GM12878 (cell line): ENCODE measurements around the gene STRA8. TPM values are rescaled to one million over a fixed set of nuclear protein-coding genes. Genes with fewer than 3 reads are reported as not detected.

Experiments
- ATAC-seq: fragments of 200-7000 bp; cut with Tn5 transposase; 3 replicates; pipeline ENCODE4 v1.9.1; 2020; ENCODE audit warnings: mild to moderate bottlenecking, moderate library complexity
- BruUV-seq: library from RNA; stranded (reverse); fragments of 400-500 nt; replicated peaks from 2 replicates; lab custom pipeline; 2021; lab: Mats Ljungman, UMichigan
- CTCF ChIA-PET: fragments of 300-600 bp; sonication (Branson Sonifier 250); formaldehyde crosslinking; extraction: SDS; loops from one replicate; lab custom pipeline; 2021; ENCODE audit warnings: inconsistent platforms; lab: Yijun Ruan, JAX
- POLR2A ChIA-PET: fragments of 350-600 bp; formaldehyde crosslinking; extraction: SDS; loops from one replicate; lab custom pipeline; 2021; ENCODE audit warnings: inconsistent platforms; lab: Charles Lee
- RAD21 ChIA-PET: fragments of 300-600 bp; sonication (Branson Sonifier 250); formaldehyde crosslinking; loops from one replicate; lab custom pipeline; 2023; ENCODE audit warnings: antibody characterized with exemption; ENCODE audit not compliant: unreplicated experiment; lab: Charles Lee
- SMC1A ChIA-PET: fragments of 300-600 bp; sonication (Branson Sonifier 250); formaldehyde crosslinking; loops from one replicate; lab custom pipeline; 2023; ENCODE audit not compliant: unreplicated experiment, uncharacterized antibody; lab: Charles Lee
- DNase-seq: peaks from one replicate; pipeline ENCODE4 v3.0.0-alpha.2; 2011; ENCODE audit warnings: low read depth, low spot score
- FAIRE-seq: peaks from 3 replicates; lab custom pipeline; 2011; peaks lifted over from hg19 to GRCh38; lab: Jason Lieb, UNC
- H2AFZ ChIP-seq: 2 replicates; pipeline ENCODE4 v1.6.0; 2011; ENCODE audit warnings: low read depth, low read length, control low read depth; ENCODE audit not compliant: control insufficient read depth
- H3K27ac ChIP-seq: 2 replicates; pipeline ENCODE4 v1.5.1; 2011; ENCODE audit warnings: control low read depth; ENCODE audit not compliant: control insufficient read depth, insufficient read depth
- H3K27me3 ChIP-seq, 2 experiments: replicated peaks in 1 of 2; 2 replicates each; pipeline versions ENCODE4 v1.6.0 to v1.6.1; 2011; ENCODE audit warnings: low read length in 1 of 2; ENCODE audit not compliant: control insufficient read depth in 2 of 2, insufficient read depth in 2 of 2
- H3K36me3 ChIP-seq, 2 experiments: 2 replicates each; pipeline ENCODE4 v1.5.1; 2011; ENCODE audit warnings: low read length in 1 of 2; ENCODE audit not compliant: control insufficient read depth in 2 of 2, insufficient read depth in 2 of 2
- H3K4me1 ChIP-seq: 2 replicates; pipeline ENCODE4 v1.6.1; 2011; ENCODE audit warnings: mild to moderate bottlenecking, low read length, moderate library complexity, mixed read lengths; ENCODE audit not compliant: control insufficient read depth, insufficient read depth
- H3K4me2 ChIP-seq: 2 replicates; pipeline ENCODE4 v1.6.0; 2011; ENCODE audit warnings: control low read depth; ENCODE audit not compliant: control insufficient read depth, insufficient read depth
- H3K4me3 ChIP-seq: fragments of 200-600 bp; sonication (generic); 2 replicates; pipeline ENCODE4 v1.5.1; 2016
- H3K79me2 ChIP-seq: 2 replicates; pipeline ENCODE4 v1.6.0; 2011; ENCODE audit warnings: low read length; ENCODE audit not compliant: control insufficient read depth, insufficient read depth
- H3K9ac ChIP-seq: 2 replicates; pipeline ENCODE4 v1.8.0; 2011; ENCODE audit warnings: low read length, control low read depth, mixed read lengths; ENCODE audit not compliant: control insufficient read depth, insufficient read depth
- H3K9me3 ChIP-seq: replicated peaks from 3 replicates; pipeline ENCODE4 v1.5.1; 2011; ENCODE audit warnings: mild to moderate bottlenecking, low read length; ENCODE audit not compliant: control insufficient read depth, insufficient read depth
- H4K20me1 ChIP-seq: 2 replicates; pipeline ENCODE4 v1.6.0; 2011; ENCODE audit not compliant: control insufficient read depth, insufficient read depth
- CBX3 ChIP-seq: fragments of 200-600 bp; sonication (generic); IDR thresholded peaks from 2 replicates; pipeline ENCODE4 v1.6.1; 2016; ENCODE audit warnings: low read depth, borderline replicate concordance
- FOS ChIP-seq: IDR thresholded peaks from 3 replicates; pipeline ENCODE4 v1.6.1; 2011; ENCODE audit warnings: borderline replicate concordance; ENCODE audit not compliant: insufficient read length; ENCODE audit errors: extremely low read depth
- KAT2A ChIP-seq: conservative IDR thresholded peaks from 2 replicates; pipeline ENCODE4 v1.6.1; 2011; ENCODE audit warnings: low read depth, low read length; ENCODE audit not compliant: control insufficient read depth
- LARP7 ChIP-seq: fragments of 450-650 bp; IDR thresholded peaks from 2 replicates; pipeline ENCODE4 v1.6.1; 2017; ENCODE audit warnings: mild to moderate bottlenecking
- SIN3A ChIP-seq: IDR thresholded peaks from 2 replicates; pipeline ENCODE4 v1.6.1; 2012; ENCODE audit warnings: low read depth, low read length, improper control_type of control experiment
- SMAD1 ChIP-seq: fragments of 450-650 bp; IDR thresholded peaks from 2 replicates; pipeline ENCODE4 v1.6.1; 2018; ENCODE audit warnings: mild to moderate bottlenecking, low read depth; ENCODE audit not compliant: partially characterized antibody
- SMARCA5 ChIP-seq: fragments of 450-650 bp; IDR thresholded peaks from 2 replicates; pipeline ENCODE4 v1.6.1; 2017; ENCODE audit warnings: mild to moderate bottlenecking
- SRF ChIP-seq, 2 experiments: IDR thresholded peaks; 2 replicates each; pipeline ENCODE4 v1.6.1; 2011; ENCODE audit warnings: low read depth in 2 of 2, low read length in 2 of 2, mild to moderate bottlenecking in 1 of 2, moderate library complexity in 1 of 2
- ZNF207 ChIP-seq: fragments of 450-650 bp; IDR thresholded peaks from 2 replicates; pipeline ENCODE4 v1.6.1; 2014; ENCODE audit warnings: antibody characterized with exemption, mild to moderate bottlenecking, borderline replicate concordance
- WGBS: methylation state at CpG from one replicate; pipeline ENCODE4 v1.1.6; 2016; ENCODE audit warnings: low lambda C conversion rate; ENCODE audit not compliant: insufficient replicate concordance, insufficient coverage; ENCODE audit errors: missing lambda C conversion rate; 5-methylcytosine and 5-hydroxymethylcytosine counted together
- in situ Hi-C: fragments of 300-500 bp; cut with MboI; formaldehyde crosslinking; loops from 9 replicates; pipeline ENCODE4 v1.14.3; 2018; ENCODE audit warnings: mixed read lengths
- intact Hi-C: fragments of 100-400 bp; cut with micrococcal nuclease; formaldehyde crosslinking; loops from one replicate; pipeline ENCODE4 v1.14.2; 2022; ENCODE audit not compliant: unreplicated experiment
- polyA plus RNA-seq, 11 experiments: library from polyadenylated mRNA; depleted of rRNA in 4 of 11; unstranded in 6 of 11; stranded (reverse) in 5 of 11; fragments of >200 nt; fragmentation: Nextera tagmentation in 4 of 11; fragmentation: Illumina TruSeq in 1 of 11; extraction: Ambion mirVana in 4 of 11; extraction: Trizol in 1 of 11; gene quantifications; 1 replicate in 1 of 11; 2 replicates in 10 of 11; pipeline versions ENCODE4 v1.2.1 to v1.2.3, GENCODE V29; 2011 to 2016; ENCODE audit warnings: inconsistent platforms in 2 of 11, missing spikeins in 2 of 11, low read depth in 1 of 11
- total RNA-seq, 4 experiments: library from RNA; depleted of rRNA in 3 of 4; stranded (reverse); fragments of >200 nt in 3 of 4; fragmentation: Illumina TruSeq in 1 of 4; extraction: Trizol in 1 of 4; gene quantifications; 2 replicates each; pipeline versions ENCODE4 v1.2.1 to v1.2.3, GENCODE V29; 2013 to 2021
- TF ChIP-seq, protein P1 (sequence below): fragments of 450-650 bp; IDR thresholded peaks from 2 replicates; pipeline ENCODE4 v1.6.1; 2016; ENCODE audit warnings: mild to moderate bottlenecking
- TF ChIP-seq, protein P2 (sequence below): IDR thresholded peaks from 2 replicates; pipeline ENCODE4 v1.6.1; 2011; ENCODE audit warnings: borderline replicate concordance, low read depth, mild to moderate bottlenecking, moderate library complexity, low read length; ENCODE audit not compliant: insufficient read depth, poor library complexity, severe bottlenecking

Gene STRA8
- total and polyA plus RNA-seq, 10 of the 15 experiments (the other 5 are each of a cell fraction or from before 2014, with no cell fraction given) = 0.15 TPM; not detected in 9

DNA sequence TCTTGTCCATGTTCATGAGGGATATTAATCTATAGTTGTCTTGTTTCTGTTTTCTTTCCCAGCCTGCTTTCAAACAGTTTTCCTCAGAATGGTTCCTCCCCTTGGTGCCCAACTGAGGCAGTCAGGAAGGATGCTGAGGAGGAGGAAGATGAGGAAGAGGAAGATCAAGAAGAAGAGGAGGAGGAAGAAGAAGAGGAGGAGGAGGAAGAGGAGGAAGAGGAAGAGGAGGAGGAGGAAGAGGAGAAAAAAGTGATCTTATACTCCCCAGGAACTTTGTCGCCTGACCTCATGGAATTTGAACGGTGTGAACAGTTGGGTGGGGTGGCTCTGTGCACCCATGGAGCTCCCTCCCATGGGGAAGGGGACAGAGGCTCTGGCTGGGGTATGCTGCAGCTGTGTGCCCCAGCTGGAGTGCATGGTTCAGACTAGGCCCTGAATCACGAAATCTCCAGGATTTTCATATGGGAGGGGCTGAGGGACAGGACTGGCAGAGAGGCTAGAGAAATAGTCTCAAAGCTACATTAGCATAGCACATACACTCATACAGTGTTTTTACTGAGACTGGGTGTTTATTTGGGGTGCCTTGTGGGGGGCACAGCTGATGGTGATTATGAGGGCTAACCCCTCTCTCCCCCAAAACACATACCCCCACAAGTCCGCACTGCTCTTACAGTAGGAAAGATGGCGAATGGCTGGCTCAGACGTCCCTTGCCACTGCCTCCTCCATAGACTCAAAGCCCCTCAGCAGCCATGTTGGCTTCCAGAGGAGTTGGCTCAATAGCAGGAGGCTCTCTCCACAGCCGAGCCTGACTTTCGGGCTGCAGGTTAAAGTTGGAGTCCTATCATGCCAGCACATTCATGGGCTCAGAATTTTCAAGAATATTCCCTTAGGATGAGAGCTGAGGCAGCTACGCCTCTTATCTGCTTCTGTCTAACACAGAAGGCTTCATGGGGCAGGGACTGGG is 11.9 kb downstream of the STRA8 start:
- POLR2A ChIA-PET = interaction anchor here (0.5 to 1.0 kb wide), 2 partner anchors 10 to 561 kb away, joined by 5 read pairs; no protein-coding TSS in a partner anchor
- intact Hi-C loops = no loop called here
- Histone ChIP-seq H3K27ac (no peak overlapping the region), H3K9me3 (no peaks in the 10 kb centered on the region; the same call in 2 of the 3 replicates), H3K27me3 (no peaks in the 10 kb centered on the region; a peak in 1 of 4 replicates), H3K79me2 (no peaks in the 10 kb centered on the region), H3K4me1 (no peaks in the 10 kb centered on the region), H3K9ac (no peak overlapping the region), H3K4me2 (no peak overlapping the region), H4K20me1 (no peaks in the 10 kb centered on the region), H3K4me3 (no peak overlapping the region), H2AFZ (no peak overlapping the region), H3K36me3 (no peaks in the 10 kb centered on the region)
- CTCF ChIA-PET = interaction anchor here (0.6 kb wide), 1 partner anchor 283 kb away, joined by 3 read pairs; no protein-coding TSS in a partner anchor
- no peak for FAIRE-seq
- in situ Hi-C loops = no loop called here
- no TSS peak for BruUV-seq
- no peak for DNase-seq
- no peak for TF ChIP-seq SIN3A
- TF ChIP-seq FOS = no peak
- no peak for TF ChIP-seq KAT2A
- SMC1A ChIA-PET = interaction anchor here (0.9 to 2.9 kb wide), 4 partner anchors 8 to 259 kb away, joined by 3 to 9 read pairs (median 3); partner anchors contain the start of gene AGBL3
- WGBS = 65% methylated on average over 9 of the region's 9 CpGs
- RAD21 ChIA-PET = no interaction called here
- no peak for ATAC-seq

DNA sequence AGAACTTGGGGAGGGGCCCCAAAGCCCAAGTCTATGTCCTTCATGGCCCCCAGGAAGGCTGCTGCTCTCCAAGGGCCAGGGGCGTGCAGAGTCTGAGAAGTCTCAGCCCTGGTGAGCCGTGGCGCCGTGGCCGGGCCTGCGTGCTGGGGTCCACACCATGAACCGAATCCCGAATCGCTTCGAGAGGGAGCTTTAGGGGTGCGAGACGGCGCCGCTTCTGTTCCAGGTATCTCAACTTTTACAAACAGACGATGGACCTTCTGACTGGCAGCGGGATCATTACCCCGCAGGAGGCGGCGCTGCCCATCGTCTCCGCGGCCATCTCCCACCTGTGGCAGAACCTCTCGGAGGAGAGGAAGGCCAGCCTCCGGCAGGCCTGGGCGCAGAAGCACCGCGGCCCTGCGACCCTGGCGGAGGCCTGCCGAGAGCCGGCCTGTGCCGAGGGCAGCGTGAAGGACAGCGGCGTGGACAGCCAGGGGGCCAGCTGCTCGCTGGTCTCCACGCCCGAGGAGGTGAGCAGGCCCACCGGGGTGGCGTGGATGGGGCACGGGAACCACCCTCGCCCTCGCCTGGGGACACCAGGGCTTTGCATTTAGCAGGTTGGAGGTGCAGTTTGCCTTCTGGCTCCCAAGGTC is 12.7 kb downstream of the STRA8 start:
- no peak overlapping the region for H3K4me3 ChIP-seq
- no peak for FAIRE-seq
- H3K9me3 ChIP-seq = no peaks in the 10 kb centered on the region; the same call in 2 of the 3 replicates
- no peak overlapping the region for H3K27ac ChIP-seq
- no peaks in the 10 kb centered on the region for H3K79me2 ChIP-seq
- H2AFZ ChIP-seq = no peak overlapping the region
- no TSS peak for BruUV-seq
- H4K20me1 ChIP-seq = no peaks in the 10 kb centered on the region
- ChIA-PET CTCF (interaction anchor here (0.6 kb wide), 1 partner anchor 284 kb away, joined by 3 read pairs; no protein-coding TSS in a partner anchor), RAD21 (no interaction called here), POLR2A (no interaction called here), SMC1A (interaction anchor here (1.1 kb wide), 1 partner anchor 9 kb away, joined by 3 read pairs; no protein-coding TSS in a partner anchor)
- H3K36me3 ChIP-seq = no peaks in the 10 kb centered on the region
- H3K4me2 ChIP-seq = no peak overlapping the region
- DNase-seq = no peak
- H3K9ac ChIP-seq = no peak overlapping the region
- in situ Hi-C loops (no loop called here), intact Hi-C loops (no loop called here)
- no peak for ATAC-seq
- WGBS = 82% methylated on average over 35 of the region's 43 CpGs
- no peaks in the 10 kb centered on the region; a peak in 1 of 4 replicates for H3K27me3 ChIP-seq
- H3K4me1 ChIP-seq = no peaks in the 10 kb centered on the region
- TF ChIP-seq CBX3 (no peak), ZNF207 (no peak), SMAD1 (no peak), LARP7 (no peak), SMARCA5 (no peak), SRF (IDR thresholded peaks at IDR 0.05; ENCODE audit: low read depth in 2 of 2, low read length in 2 of 2) (no peak)
- TF ChIP-seq, protein P1, sequence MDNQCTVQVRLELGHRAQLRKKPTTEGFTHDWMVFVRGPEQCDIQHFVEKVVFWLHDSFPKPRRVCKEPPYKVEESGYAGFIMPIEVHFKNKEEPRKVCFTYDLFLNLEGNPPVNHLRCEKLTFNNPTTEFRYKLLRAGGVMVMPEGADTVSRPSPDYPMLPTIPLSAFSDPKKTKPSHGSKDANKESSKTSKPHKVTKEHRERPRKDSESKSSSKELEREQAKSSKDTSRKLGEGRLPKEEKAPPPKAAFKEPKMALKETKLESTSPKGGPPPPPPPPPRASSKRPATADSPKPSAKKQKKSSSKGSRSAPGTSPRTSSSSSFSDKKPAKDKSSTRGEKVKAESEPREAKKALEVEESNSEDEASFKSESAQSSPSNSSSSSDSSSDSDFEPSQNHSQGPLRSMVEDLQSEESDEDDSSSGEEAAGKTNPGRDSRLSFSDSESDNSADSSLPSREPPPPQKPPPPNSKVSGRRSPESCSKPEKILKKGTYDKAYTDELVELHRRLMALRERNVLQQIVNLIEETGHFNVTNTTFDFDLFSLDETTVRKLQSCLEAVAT = no peak
- TF ChIP-seq, protein P2, sequence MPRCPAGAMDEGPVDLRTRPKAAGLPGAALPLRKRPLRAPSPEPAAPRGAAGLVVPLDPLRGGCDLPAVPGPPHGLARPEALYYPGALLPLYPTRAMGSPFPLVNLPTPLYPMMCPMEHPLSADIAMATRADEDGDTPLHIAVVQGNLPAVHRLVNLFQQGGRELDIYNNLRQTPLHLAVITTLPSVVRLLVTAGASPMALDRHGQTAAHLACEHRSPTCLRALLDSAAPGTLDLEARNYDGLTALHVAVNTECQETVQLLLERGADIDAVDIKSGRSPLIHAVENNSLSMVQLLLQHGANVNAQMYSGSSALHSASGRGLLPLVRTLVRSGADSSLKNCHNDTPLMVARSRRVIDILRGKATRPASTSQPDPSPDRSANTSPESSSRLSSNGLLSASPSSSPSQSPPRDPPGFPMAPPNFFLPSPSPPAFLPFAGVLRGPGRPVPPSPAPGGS = no peak
